ENCODE data around the gene ARL5A. TPM values are rescaled to one million over a fixed set of nuclear protein-coding genes. Genes with fewer than 3 reads are reported as not detected.

Gene ARL5A
- total and polyA plus RNA-seq, 2 of the 4 experiments (the other 2 are of a cell fraction): 22.3 to 45.5 TPM

DNA sequence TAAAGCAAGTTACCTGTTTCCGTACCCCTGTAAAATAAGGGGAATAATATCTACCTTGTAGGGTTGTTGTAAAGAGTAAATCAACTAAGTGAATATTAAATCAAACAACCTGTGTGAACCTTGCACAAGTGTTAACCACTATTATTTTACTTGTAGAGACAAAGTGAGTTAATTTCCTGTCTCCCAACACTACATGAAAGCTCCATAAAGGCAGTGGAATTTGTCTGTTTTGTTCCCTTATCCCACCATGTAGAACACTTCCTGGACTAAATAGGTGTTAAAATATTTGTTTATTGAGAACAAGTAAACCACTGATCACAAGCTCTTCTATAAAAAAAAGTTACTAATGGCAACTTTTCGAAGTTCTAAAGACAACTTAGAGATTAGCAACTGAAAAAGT lies 3.3 kb downstream of the ARL5A start:
- no peak overlapping the region for H2BK5ac ChIP-seq (ENCODE audit: low read depth, low read length, poor library complexity, severe bottlenecking)
- H3K27ac ChIP-seq (ENCODE audit: insufficient read depth, low read length): no peak overlapping the region
- ATAC-seq (ENCODE audit: low read depth): no peak
- H4K20me1 ChIP-seq (ENCODE audit: insufficient read depth, low read length): peaks cover 32% of the 10 kb centered on the region
- H3K18ac ChIP-seq (ENCODE audit: low read depth, low read length): no peak overlapping the region
- no peak overlapping the region for H4K91ac ChIP-seq (ENCODE audit: insufficient read depth, low read depth, low read length)
- intact Hi-C loops (cut with micrococcal nuclease): loop anchor here (5.0 kb wide), 1 partner anchor 53 kb away; no protein-coding TSS in a partner anchor
- no peak for DNase-seq
- H3K9me1 ChIP-seq (ENCODE audit: insufficient read depth, low read length): peaks cover 6% of the 10 kb centered on the region; the same call in 1 of the 2 replicates
- no peak overlapping the region for H2BK15ac ChIP-seq (ENCODE audit: low read depth, low read length)
- no CpG with 5 or more reads among the region's 2 CpGs for WGBS, 2 experiments (ENCODE audit: extremely low coverage in 2 of 2, insufficient read length in 1 of 2)
- H3K4me2 ChIP-seq (ENCODE audit: low read depth, low read length): no peak overlapping the region
- no peaks in the 10 kb centered on the region for H3K9me3 ChIP-seq (ENCODE audit: control insufficient read depth, insufficient read depth, low read length)
- peaks cover 10 to 42% of the 10 kb centered on the region in 2 experiments; a peak in 3 of 4 replicates for H3K79me1 ChIP-seq (ENCODE audit: low read depth in 1 of 2, low read length in 2 of 2)
- peaks cover 4% of the 10 kb centered on the region for H3K4me1 ChIP-seq (ENCODE audit: control insufficient read depth, insufficient read depth, low read length)
- no peak overlapping the region for H3K4me3 ChIP-seq (ENCODE audit: insufficient read depth, low read depth, low read length)
- TF ChIP-seq CHD1 (IDR thresholded peaks at IDR 0.05; ENCODE audit: low read depth, low read length) (no peak), MAFK (IDR thresholded peaks at IDR 0.05; ENCODE audit: low read depth, low read length) (no peak), RCOR1 (IDR thresholded peaks at IDR 0.05; ENCODE audit: insufficient replicate concordance, low read length) (no peak), MXI1 (IDR thresholded peaks at IDR 0.05; ENCODE audit: borderline replicate concordance, low read depth, low read length) (no peak), NFE2L2 (IDR thresholded peaks at IDR 0.05; ENCODE audit: low read depth, low read length) (no peak), POLR2A (IDR thresholded peaks at IDR 0.05; ENCODE audit: low read depth, low read length) (no peak), CEBPB (IDR thresholded peaks at IDR 0.05; ENCODE audit: low read depth, low read length) (no peak), MAZ (IDR thresholded peaks at IDR 0.05; ENCODE audit: borderline replicate concordance, low read depth, low read length) (no peak), SMC3 (IDR thresholded peaks at IDR 0.05; ENCODE audit: low read depth, low read length) (no peak), RFX5 (IDR thresholded peaks at IDR 0.05; ENCODE audit: low read depth, low read length) (no peak), BHLHE40 (IDR thresholded peaks at IDR 0.05; ENCODE audit: low read depth, low read length) (no peak), RAD21 (IDR thresholded peaks at IDR 0.05; ENCODE audit: low read length) (no peak), FOS (IDR thresholded peaks at IDR 0.05; ENCODE audit: low read depth, low read length) (no peak)
- TF ChIP-seq, protein P1, sequence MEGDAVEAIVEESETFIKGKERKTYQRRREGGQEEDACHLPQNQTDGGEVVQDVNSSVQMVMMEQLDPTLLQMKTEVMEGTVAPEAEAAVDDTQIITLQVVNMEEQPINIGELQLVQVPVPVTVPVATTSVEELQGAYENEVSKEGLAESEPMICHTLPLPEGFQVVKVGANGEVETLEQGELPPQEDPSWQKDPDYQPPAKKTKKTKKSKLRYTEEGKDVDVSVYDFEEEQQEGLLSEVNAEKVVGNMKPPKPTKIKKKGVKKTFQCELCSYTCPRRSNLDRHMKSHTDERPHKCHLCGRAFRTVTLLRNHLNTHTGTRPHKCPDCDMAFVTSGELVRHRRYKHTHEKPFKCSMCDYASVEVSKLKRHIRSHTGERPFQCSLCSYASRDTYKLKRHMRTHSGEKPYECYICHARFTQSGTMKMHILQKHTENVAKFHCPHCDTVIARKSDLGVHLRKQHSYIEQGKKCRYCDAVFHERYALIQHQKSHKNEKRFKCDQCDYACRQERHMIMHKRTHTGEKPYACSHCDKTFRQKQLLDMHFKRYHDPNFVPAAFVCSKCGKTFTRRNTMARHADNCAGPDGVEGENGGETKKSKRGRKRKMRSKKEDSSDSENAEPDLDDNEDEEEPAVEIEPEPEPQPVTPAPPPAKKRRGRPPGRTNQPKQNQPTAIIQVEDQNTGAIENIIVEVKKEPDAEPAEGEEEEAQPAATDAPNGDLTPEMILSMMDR (conservative IDR thresholded peaks at IDR 0.05; ENCODE audit: low read depth, low read length): no peak
- TF ChIP-seq, protein P2, sequence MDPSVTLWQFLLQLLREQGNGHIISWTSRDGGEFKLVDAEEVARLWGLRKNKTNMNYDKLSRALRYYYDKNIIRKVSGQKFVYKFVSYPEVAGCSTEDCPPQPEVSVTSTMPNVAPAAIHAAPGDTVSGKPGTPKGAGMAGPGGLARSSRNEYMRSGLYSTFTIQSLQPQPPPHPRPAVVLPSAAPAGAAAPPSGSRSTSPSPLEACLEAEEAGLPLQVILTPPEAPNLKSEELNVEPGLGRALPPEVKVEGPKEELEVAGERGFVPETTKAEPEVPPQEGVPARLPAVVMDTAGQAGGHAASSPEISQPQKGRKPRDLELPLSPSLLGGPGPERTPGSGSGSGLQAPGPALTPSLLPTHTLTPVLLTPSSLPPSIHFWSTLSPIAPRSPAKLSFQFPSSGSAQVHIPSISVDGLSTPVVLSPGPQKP (IDR thresholded peaks at IDR 0.05; ENCODE audit: borderline replicate concordance, low read depth, low read length): no peak
- TF ChIP-seq, protein P3, sequence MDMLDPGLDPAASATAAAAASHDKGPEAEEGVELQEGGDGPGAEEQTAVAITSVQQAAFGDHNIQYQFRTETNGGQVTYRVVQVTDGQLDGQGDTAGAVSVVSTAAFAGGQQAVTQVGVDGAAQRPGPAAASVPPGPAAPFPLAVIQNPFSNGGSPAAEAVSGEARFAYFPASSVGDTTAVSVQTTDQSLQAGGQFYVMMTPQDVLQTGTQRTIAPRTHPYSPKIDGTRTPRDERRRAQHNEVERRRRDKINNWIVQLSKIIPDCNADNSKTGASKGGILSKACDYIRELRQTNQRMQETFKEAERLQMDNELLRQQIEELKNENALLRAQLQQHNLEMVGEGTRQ (IDR thresholded peaks at IDR 0.05; ENCODE audit: low read depth, low read length): no peak
- in situ Hi-C loops (cut with MboI; ENCODE audit: low sequenced_read_pairs): no loop called here
- H2AK9ac ChIP-seq (replicated peaks; ENCODE audit: low read depth, low read length, poor library complexity): no peak overlapping the region
- no peak overlapping the region for H2AK5ac ChIP-seq (ENCODE audit: low read depth, low read length)
- no peak overlapping the region for H3K56ac ChIP-seq (ENCODE audit: extremely low read depth, insufficient read depth, low read length)
- H2BK120ac ChIP-seq (ENCODE audit: low read depth, low read length): no peak overlapping the region
- H3K14ac ChIP-seq (replicated peaks; ENCODE audit: low read depth, low read length): no peak overlapping the region
- H2BK20ac ChIP-seq (ENCODE audit: low read depth, low read length): no peak overlapping the region
- no peak overlapping the region for H2AFZ ChIP-seq (replicated peaks; ENCODE audit: low read length, poor library complexity)
- H3K27me3 ChIP-seq (ENCODE audit: control insufficient read depth, insufficient read depth, low read length): no peaks in the 10 kb centered on the region
- no peak overlapping the region for H4K5ac ChIP-seq (ENCODE audit: low read depth, low read length)
- H3K4ac ChIP-seq (ENCODE audit: low read depth, low read length): no peak overlapping the region
- H3K9ac ChIP-seq (ENCODE audit: low read depth, low read length): no peak overlapping the region
- H4K8ac ChIP-seq (ENCODE audit: low read depth in 2 of 2, low read length in 2 of 2): no peak overlapping the region
- ChIA-PET CTCF (interaction anchor here (1.0 to 1.6 kb wide), 2 partner anchors 21 to 33 kb away, joined by 3 to 4 read pairs; no protein-coding TSS in a partner anchor), POLR2A (ENCODE audit: unreplicated experiment) (no interaction called here)
- dilution Hi-C loops (cut with HindIII; ENCODE audit: low sequenced_read_pairs, unreplicated experiment): no loop called here
- no TSS peak for BruUV-seq (replicated peaks)
- no peaks in the 10 kb centered on the region for H3K36me3 ChIP-seq (ENCODE audit: control insufficient read depth, insufficient read depth, low read length)
- H3K23ac ChIP-seq (ENCODE audit: low read depth, low read length): no peak overlapping the region

All from IMR-90 (cell line).